Activated CD8-positive, alpha-beta memory T cell treated with anti-CD3 and anti-CD28 coated beads, Interleukin-2, amount 50 U/mL, for 4 hours (primary cell): ENCODE measurements around the gene ATF1.

ENCODE experiments used
- DNase-seq: peaks from one replicate; pipeline ENCODE4 v3.0.0-alpha.2; 2020

Gene ATF1

DNA sequence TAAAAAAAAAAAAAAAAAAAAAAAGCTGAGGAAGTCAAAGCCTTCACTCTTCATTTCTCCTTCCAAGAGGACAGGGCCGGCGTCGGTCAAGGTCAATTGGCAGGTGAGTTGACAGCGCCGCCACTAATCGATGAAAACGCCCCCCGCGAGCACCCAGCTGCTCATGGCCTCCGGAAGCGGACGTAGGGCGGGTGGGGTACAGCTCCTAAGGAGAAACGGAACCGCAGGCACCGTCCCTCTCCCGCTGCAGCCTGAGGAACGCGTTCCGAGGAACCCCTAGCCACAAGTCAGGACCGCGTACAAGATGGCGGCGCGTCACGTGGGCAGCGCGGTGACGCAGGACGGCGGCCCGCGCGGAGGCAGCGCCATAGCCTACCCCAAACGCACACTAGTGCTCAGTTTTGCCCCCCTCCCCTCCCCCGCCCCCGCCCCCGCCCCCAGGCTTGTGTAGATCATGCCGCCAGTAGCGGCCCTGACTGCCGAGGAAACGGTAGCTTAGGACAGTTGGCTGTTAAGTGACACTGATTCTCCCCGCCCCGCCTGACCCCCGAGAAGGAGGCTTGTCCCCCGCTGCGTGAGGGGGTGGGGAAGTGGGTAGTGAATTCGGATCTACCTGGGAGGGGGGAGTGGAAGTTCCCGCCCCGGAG, at the start of gene ATF1:
Gene ATF1 (plus strand): TSS at position 463 of the 647 bp plus-strand sequence. CDS start 16,045 bp downstream, outside the sequence.
- DNase-seq, result peak; percentile 88

DNA sequence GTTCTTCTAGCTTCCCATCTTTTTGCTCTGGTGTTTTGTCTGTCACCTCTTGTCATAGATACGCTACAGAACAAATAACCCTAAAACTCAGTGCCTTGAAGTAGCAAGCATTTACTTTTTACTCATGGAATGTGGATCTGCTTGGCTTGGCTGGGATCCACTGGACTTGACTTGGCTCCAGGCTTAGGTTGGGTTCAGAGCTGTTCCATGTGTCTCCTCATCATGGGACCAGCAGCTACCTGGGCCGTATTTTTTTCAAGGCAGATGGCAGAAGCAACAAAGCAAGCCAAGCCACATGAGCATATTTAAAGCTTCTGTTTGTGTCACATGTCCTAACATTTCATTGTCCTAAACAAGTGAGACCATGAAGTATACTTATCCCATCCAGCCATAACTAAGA, 48.7 kb upstream of the ATF1 start:
- no peak for DNase-seq

DNA sequence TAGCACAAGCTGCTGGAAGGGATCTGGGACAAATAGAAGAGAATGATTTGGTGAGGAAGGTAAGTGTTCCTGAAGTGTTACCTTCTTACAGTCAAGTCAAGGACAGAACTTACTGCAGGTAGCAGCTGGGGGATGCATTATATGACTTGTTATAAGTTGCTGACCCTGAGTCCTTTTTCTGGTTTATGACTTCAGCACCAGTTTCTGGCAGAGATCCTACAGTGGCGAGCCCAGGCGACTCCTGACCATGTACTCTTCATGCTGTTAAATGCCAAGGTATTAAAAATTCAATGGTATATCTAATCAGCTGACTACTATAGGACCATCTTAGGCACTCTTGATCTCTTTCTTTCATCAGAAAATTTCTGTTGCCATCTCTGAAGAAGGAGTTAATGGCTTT, 45.1 kb upstream of the ATF1 start:
- no peak for DNase-seq

DNA sequence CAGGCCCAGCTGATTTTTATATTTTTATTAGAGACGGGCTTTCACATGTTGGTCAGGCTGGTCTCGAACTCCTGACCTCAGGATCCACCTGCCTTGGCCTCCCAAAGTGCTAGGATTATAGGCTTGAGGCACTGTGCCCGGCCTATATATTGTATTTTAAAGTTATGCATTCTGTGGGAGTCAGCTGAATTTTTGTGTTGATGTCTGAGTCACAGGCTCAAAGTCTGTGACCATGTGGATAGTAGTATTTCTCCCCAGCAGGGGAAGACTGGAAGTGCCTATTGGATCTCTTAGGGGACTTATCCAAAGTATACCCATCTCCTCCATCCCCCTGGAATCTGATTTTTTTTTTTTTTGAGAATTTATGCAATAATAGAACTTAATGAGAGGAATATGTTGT, 43.8 kb upstream of the ATF1 start:
- DNase-seq, result no peak

DNA sequence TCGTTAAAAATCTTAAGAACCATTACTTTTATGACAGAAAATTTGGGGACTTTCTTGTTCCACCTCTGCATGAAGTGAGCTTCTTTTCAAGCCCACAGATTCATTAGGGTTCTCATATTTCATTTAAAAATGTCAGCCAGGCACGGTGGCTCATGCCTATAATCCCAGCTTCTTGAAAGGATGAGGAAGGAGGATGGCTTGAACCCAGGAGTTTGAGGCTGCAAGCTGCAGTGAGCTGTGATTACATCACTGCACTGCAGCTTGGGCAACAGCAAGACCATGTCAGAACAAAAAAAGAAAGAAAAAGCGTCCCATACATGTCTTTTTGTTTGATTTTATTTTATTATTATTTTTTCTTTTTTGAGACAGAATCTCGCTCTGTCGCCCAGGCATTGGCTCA, 43.4 kb upstream of the ATF1 start:
- DNase-seq, result no peak

DNA sequence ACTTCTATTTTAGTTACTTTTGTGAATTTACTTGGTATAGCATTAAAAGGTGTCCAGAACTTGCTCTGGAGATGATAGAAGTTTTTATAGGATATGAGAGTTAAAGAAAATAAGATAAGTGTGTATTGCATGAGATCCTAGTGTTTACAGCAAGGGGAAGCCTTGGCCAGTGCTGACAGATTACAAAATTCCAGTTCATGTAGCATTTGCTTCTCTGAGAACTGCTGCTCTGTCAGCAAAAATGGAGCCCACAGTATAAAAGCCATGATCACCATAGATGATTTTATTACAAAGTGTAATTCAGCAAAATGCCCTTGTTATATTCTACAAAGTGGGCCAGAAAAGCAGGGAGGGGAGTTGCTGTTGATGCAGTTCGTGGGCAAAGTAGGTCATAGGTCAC, 40.0 kb upstream of the ATF1 start:
- no peak for DNase-seq

DNA sequence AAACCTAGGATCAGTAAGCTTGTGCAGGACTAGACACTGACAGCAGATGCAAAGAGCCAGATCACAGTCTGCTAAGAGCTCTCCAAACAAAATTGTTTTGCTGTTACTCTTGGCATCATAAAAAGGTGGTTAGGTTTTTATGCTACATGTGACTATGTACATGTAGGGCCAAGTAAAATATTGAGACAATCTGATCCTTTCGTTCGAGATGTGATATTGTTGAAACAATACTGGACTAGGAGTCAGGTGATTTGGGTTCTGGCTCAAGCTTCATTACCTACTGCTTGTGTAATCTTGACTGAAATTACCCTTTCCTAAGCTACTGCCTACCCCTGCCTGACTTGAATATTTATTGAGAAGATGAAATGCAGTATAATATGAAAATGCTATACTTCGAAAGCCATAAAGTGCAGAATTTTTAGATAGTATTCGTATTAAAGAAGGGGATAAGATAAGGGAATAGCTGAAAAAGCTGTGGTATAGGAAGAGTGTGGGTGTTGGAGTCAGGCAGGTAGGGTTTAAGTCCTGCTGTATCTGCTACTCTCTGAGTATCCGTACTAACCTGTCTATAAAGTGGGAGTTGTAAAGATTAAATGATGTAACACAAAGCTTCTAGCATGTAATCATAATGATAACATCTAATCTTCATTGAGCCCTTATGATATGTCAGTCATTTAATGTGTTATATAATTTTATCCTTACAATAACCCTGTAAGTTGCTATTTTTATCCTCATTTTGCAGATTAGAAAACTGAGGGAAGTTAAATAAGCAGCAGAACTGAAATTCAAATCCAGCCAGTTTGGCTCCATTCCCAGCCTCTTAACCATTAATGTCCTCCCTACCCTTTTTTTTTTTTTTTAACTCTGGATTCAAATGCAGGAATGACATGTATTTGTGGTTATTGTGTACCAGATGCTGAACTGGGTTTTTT, 38.6 kb upstream of the ATF1 start:
- no peak for DNase-seq

DNA sequence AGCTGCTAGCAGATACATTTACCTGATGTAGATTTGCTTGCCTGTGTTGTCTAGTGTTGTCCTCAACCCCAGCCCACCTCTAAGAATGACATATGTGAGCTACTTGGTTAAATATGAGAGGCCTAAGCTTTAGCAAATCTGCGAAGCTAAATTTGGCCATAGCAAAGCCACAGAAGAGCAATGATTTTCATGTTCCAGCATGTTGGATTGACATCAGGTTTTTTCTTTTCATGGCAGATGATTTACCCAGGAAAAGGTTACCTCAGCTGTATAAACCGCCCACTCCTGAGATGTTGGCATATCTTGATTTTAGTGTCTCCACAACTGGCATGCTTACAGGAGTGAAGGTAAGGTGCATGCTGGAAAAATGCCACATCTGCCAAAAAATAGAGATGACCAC, 36.4 kb upstream of the ATF1 start:
- no peak for DNase-seq

DNA sequence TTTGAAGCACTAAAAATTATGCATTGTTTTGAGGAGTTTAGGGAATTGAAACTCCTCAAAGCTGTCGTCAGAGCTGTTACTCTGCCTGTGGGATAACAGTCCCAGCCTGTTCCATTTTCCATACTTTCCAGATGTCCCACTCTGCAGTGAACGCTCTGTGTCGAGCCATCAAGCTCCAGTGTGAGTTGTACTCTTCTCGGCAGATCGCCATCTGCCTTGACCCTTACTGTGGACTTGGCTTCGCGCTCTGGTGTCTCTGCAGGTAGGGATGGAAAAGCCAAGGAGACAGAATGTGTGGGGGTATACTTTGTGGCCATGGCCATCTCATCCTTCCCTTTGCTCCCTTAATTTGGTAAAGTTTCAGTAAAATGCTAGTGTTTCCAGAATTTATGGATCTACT, 35.5 kb upstream of the ATF1 start:
- DNase-seq, result no peak

DNA sequence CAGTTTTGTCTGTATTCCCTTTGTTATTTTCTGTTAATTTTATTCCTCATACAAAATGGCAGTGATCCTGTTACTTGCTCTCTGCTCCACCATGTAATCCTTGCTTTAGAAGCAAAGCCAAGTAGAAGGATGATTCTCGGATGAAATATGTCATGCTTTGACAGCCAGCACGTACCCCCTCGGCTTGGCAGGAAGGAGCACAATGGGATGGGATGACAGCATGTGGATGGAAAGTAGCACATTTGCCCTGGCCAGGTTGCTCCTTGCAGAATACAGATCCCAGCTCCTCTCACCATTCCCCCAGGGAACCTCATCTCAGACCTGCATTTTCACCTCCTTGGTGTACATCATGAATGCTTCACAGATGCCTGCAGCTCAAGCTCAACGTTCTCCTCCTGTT, 35.1 kb upstream of the ATF1 start:
- no peak for DNase-seq

DNA sequence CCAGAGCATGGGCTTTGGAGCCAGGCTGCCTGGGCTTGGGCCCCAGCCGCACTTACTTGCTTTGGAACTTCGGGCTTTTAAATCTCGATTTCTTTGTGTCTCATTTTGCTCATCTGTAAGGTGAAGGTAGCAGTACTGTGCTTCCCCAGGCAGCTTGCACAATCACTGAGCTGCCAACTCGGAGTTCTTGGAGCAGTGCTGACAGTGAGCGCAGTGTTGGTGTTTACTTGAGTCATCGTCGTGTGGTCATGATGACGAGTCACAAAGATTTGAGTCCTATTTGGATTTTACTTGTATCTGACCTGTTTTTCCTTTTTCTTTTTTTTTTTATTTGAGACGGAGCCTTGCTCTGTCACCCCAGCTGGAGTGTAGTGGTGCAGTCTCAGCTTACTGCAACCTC, 31.3 kb upstream of the ATF1 start:
- no peak for DNase-seq

DNA sequence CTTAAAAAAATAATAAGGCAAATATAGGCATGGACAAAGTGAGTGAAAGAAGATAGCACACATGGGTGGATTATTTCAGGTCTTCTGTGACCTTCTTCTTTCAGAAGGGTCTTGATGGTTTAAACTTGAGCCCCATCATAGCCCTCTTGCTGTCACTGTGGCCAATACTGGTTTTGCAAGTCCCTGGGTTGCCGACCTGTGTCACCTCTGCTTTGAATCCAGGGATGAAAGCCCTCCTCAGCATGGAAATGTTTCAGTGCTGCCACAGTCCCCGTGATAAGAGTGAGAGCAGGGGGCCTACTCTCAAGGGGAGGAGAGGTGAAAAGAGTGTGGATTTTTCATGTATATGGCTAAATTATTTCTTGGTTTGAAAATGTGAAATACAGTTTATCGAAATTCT, 30.2 kb upstream of the ATF1 start:
- DNase-seq, result no peak

DNA sequence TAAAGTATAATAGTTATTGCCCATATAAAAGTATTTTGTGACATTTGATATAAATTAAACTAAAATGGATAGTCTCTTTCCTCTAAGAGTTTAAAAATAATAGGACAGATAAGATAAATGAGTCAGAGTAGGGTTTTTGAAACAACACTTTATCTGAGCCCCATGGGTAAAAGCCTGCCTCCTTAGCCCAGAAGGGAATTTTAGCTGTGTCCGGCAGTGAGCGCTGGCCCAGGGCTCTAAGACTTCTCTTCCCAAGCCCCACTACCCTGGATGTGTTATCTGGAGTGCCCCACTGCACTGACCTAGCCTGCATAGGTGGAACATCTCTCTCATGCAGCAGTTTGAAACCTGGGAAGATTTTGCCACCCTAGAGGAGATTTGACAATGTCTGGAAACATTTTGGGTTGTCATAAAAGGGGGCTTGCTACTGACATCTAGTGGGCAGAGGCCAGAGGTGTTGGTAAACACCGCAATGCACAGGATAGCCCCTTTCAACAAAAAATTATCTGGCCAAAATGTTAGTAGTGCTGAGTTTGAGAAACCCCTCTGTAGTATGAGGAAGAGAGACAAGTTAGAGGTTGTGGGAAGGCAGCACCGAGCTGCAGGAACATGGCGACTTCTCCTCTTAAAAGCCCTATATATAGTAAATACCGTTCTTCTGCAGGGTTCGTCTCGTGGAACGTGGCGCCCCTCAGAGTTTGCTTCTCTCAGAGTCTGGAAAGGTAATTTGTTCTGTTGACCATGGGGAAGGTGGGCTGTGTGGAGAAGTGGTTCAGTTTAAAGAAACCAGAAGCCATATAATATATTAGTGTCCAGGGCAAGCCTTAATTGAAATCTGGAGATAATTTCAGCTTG, 29.3 kb upstream of the ATF1 start:
- no peak for DNase-seq

DNA sequence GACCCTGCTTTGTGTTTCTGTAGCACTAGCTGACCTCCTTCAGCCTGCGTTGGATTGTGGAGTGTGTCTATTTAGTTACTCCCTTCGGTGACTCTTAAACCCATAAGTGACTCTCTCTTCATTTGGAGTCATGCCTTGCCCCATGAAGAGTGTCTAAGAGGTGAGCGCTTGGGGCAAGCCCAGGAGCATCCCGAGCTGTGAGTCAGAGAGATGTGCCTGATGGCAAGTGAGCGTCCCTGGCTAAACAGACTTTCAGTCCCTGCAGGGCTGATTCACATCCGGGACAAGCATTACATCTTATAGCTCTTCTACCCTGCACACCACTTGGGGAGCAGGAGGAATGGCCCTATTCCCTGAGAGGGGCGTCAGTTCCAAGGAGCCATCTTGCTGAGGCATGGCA, 24.3 kb upstream of the ATF1 start:
- no peak for DNase-seq

DNA sequence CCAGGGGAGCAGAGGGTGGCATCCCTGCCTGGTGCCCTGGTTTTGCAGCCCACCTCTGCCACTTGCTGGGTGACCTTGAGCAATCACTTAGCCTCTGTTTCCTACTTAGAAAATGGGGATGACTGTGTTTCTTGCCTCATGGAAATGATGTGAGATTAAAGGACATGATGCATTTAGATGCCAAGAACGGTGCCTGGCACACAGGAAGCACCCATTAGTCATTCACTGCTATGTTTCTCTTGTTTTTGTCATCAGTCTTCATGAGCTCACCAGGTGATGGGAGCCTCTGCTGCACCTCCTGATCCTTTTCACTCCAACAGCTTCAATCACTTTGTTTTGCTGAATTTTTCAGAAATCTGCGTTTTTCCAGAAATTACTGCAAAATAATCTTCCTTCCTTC, 23.6 kb upstream of the ATF1 start:
- no peak for DNase-seq

DNA sequence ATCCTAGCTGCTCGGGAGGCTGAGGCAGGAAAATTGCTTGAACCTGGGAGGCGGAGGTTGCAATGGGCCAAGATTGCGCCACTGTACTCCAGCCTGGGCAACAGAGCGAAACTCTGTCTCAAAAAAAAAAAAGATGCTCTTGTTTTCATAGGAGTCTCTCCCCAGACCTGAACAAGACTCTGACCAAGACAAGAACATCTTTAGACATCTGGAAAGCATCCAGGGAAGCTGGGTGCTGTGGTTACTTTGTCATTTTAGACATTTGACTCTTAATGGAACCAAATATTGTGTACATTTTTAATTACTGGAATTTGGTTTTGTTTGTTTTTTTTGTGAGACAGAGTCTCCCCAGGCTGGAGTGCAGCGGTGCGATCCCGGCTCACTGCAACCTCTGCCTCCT, 21.1 kb upstream of the ATF1 start:
- no peak for DNase-seq

DNA sequence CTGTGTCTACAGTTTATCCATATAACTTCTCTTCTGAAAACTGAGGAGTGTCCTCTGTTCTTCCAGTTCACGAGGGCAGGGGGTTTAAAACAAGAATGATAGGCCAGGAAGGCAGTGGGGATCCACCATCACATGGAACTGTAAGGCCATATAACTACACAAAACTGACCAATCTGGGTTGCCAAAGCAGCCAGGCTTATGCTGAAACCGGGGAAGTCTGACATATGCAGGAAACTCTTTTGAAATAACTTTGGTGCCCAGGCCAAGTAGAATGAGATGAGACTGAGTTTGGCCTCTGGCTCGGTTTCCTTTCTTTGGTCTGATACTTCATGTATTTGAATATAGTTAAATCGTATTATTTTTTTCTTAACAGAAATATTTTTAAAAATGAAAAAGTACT, 18.0 kb upstream of the ATF1 start:
- DNase-seq, result no peak

DNA sequence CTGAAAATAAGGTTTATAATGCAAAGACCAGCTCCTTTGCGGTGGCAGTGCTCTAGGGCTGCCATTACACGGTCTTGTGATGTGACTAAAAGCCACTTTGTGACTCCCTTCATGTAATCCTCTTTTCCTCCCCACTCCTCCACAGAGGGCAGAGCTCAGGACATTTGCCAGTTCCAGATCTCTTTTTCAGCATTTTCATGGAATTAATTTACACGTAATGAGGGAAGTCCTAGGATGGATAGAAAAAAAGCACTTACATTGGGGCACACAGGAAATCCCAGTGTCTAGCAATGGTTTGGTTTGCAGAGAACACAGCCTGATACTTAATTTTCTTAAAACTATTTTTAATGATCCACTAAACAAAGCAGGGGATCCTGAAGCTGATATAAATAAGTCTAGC, 17.5 kb upstream of the ATF1 start:
- DNase-seq, result no peak

DNA sequence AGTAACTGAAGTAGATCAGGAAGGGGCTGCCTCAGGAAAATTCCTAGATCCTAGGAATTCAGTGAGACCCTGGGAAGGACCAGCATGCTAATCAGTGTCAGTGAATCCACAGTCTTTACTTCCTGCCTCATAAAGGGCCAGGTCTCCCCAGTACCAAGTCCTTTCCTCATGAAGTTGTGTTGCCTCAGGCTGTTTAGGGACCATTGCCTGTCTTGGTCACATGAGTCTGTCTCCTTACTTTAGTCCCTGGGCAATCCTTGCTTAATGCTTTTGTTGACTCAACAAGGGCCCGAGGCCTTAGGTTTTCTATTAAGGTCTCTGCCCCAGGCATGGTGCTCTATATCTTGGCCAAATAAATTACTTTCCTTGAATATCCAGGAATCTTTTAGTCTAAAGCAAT, 16.1 kb upstream of the ATF1 start:
- DNase-seq, result no peak

DNA sequence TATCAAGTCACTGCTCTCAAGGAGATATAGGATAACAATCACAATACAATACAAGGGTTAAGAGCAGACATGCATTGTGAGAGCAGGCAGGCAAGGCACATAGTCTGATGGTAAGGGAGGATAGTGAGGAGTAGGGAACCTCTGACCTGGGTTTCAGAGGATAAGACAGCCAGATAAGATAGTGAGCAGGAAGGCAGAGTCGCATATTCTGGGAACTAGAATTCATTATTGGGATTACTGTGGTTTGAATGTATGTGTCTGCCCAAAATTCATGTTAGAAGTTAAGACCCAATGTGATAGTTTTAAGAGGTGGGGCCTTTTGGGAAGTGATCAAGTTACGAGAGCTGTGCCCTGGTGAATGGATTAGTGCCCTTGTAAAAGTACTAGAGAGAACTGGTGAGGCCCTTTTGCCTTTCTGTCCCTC, 14.4 kb upstream of the ATF1 start:
- DNase-seq, result no peak

DNA sequence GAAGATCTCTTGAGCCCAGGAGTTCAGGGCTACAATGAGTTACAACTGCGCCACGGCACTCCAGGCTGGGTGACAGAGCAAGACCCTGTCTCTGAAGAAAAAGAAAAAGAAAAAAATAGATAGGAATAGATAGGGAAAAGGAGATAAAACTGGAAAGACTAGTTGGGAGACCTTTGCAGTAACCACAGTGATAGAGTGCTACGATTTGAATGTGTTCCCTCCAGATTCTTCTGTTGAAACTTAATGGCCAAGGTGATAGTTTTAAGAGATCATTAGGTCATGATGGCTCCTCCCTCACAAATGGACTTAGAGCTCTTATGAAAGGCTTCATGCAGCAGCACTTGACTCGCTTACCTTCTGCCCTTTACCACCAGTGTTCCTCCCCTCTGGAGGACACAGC, 13.5 kb upstream of the ATF1 start:
- DNase-seq, result no peak

DNA sequence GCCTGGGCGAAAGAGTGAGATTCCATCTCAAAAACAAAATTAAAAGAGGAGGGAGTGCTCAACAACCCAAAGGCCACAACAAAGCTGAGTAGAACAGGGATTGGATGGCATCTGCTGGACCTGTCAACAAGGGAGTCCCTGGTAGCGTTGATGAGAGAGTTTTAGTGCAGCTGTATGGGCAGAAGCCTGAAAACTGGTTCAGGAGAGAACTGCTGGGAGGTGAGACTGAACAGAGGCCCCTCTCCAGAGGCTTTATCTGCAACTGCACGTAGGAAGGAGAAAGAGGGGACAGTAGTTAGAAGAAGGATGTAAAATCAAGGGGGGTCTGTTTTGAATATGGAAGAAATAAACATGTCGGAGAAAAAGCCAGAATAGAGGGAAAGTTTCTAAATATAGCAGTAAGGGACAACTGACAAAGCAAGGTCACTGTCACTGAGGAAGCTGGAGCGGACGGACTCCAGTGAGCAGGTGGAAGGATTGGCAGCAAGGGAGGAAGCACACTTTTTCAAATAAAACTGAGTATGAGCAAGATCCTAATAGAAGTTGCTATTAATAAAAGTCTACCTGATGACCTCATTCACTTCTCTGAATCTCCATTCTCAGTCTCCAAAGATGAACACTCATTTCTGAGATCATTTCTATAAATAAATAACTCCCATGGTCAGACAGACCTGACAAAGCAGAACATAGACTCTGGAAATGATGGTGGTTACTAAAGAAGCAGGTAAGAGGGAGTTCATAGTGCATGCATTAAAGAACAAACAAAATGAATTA, 11.8 kb upstream of the ATF1 start:
- no peak for DNase-seq
